GM18517 (cell line): ENCODE data around the gene PRKCQ.
A peak's percentile ranks its signal among the peaks of the same experiment; 100 is the strongest.
"Not testable (repeated sequence)": the region's sequence is repeated elsewhere in the genome, so short reads cannot be mapped to it uniquely, and the experiment has no call there.

ENCODE experiments used
- ATAC-seq: cut with Tn5 transposase; IDR thresholded peaks from one replicate; pipeline ENCODE4 v1.9.1; 2021; ENCODE audit warnings: mild to moderate bottlenecking, moderate library complexity; ENCODE audit not compliant: unreplicated experiment

PRKCQ gene

DNA sequence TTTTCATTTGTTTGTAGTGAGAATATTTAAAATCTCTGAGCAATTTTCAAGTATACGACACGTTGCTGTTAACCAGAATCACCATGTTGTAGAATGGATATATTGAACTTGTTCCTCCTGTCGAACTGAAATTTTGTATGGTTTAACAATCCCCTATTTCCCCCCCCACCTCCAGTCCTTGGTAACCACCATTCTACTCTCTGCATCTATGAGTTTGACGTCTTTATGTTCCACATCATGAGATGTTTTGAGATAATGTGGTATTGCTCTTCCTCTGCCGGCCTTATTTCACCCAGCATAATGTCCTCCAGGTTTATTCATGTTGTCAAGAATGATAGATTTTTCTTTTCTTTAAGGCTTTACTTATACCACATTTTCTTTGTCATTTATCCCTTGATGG is 17.4 kb upstream of the PRKCQ start:
- no peak for ATAC-seq

DNA sequence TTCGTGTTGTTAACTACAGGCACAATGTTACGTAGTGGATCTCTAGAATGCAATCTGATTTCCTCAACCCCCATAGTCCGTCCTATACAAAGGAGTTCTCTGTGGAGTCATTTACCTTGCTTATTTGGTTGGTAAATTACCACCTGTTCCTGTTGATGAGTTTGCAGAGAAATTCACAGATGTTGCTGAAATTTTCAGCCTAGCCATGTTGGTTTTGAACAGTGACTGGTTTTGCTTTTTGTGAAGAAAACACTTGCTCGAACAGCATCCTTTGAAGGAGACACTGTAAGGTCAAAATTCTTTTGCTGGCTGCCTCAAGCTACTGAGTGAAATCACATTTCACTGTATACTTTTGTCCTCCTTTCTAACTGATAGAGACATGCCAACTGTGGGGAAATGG is 15.4 kb upstream of the PRKCQ start:
- no peak for ATAC-seq

DNA sequence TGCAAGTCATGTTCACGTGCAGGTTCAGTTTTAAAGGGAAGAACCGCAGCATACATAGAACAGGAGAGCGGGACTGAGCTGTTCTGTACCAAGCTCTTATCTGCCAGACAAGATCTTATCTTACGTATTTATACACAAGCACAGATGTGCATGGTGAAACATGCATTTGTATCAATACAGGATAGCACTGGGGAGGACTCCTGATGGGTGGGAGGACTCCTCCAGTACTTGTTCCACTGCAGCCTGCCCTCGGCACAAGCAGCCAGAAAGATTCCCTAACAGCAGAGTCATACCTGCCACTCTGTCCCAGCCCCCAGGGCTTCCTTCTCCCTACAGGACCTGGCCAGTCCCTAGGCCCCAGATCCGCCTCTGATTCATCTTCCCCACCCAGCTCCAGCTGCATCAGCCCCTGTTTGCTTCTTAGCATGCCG is 13.2 kb upstream of the PRKCQ start:
- ATAC-seq = no peak

DNA sequence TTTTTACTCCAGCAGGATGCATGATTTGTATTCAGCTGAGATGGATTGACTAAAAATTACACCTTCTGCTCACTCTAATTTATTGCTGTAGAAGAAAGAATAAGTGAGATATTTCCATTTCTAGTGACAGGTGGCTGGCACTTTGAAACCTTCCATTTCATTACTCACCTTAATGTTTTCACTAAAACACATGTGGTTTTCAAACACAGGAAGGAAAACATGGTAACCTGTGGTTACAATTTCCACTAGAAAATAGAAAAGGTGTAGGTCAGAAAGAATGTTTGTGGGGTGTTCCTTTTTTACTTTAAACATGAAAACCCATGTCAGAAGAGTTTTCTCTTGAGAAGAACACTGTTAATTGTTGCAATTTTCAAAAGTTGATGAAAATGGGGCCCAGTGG is 12.0 kb upstream of the PRKCQ start:
- ATAC-seq = no peak

DNA sequence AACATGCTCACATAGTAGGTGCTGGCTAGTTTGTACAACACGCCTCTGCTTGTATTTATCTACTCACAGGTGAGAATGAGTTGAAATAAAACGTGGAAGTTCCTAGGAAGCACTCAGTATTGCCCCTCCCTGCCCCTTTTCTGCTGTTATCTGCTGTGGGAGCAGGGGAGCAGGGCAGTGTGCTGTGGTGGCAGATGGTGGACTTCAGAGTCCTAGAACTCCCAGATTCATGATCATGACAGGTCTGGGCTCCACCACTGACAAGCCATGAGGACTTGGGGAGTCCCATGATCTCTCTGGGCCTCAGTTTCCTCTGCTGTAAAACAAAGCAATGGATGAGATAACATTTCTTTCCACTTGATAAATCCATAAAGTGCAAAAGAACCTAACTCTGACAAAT is 11.6 kb upstream of the PRKCQ start:
- no peak for ATAC-seq

DNA sequence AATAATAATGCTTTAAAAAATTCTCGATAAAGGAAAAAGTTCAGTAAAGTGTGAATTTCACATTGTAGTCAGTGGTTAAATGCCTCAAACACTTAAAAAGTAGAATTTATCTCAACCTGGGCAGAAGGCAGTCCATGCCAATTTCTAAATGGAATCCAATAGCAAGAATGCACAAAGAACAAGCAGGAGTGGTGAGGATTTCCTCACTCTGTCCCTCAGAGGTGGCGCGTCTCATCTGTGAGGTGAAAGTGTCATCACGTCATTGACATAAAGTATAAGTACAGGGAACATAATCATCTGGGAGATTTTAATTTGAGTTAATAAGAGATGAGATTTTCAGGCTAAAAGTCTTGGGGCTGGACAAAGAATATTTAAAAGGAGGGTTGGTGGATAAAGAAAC is 10.0 kb upstream of the PRKCQ start:
- ATAC-seq = no peak

DNA sequence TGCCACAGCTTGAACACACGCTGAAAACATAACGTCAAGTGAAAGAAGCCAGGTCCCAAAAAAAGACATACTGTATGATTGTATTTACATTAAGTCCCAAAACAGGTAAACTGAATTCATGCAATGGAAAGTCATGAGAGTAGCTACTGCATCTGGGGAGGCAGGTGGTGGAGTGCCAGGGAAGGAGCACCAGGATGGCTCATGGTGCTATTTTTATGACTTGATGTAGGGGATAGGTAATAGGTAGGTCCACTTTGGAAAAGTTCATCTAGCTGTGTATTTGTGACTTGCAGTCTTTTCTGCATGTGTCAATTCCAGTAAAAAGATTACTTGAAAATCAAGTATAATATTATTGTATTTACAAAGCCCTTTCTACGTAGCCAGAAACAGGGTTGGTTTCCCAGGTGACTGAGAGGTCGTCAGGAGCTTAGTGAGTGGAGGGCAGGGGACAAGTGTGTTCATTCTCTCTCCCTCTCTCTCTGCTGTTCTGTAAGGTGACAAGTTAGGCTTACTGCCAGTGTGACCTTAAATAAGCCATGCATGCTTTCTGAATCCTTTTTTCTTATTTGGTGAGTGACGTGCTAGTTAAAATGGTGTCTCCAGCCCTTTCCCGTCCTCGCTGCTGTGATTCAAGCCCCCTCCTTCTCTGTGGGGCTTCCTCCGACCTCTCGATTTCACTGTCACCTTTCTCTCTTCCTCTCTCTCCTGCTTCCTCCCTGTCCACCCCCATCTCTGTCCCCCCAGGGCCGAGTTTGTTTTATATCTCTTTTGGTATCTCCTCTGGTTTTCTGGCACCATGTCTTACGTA is 9.4 kb upstream of the PRKCQ start:
- no peak for ATAC-seq

DNA sequence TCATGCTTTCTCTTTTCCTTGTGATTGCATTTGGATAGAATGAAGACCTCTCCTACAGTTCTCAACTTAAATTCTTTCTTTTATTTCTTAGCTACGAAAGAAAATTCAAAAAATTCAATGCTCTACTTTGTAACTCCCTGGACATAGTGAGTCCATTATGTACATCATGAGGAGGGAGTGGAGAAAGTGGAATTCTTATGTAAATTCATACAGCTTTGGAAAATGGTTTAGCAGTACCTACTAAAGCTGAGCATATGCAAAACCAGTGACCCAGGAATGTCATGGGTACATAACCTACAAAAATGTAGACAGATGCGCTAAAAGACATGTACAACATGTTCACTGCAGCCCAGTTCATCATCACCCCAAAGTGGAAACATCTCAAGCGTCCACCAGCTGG is 8.8 kb upstream of the PRKCQ start:
- ATAC-seq = no peak

DNA sequence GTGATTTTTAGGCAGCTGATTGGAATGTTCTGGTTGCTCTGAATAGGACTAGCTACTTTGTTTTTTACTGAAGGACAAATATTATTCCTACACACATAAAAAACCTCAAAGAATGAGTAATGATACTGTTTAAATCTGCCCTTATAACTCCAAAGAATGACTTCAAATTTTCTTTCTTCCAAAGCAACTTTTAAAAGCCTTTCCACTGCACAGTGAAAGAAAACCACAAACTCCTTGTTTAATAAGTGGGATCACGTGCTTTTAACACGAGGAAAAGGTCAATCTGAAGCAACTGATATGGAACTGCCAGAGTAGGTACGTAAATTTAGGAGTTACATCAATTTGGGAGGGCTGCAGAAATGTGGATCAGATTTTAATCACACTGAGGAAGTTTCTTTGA is 8.0 kb upstream of the PRKCQ start:
- ATAC-seq = no peak

DNA sequence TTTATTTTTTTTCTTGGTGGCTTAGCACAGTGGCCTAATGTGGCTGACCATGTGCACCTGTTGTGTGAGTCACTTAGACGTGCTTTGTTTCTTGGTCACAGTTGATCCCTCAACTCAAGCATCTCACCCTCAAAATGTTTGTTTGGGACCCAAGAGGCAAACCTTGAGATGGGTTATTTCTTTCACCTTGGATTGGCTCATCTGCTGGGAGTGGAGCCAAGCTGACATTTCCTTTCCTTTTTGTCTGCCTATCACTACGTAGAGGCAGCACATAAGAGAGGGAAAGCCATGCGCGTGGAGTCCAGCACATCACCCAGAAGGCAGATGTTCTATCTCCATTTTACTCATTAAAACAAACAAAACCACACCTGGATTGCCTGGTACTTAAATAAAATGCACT is 6.4 kb upstream of the PRKCQ start:
- no peak for ATAC-seq

DNA sequence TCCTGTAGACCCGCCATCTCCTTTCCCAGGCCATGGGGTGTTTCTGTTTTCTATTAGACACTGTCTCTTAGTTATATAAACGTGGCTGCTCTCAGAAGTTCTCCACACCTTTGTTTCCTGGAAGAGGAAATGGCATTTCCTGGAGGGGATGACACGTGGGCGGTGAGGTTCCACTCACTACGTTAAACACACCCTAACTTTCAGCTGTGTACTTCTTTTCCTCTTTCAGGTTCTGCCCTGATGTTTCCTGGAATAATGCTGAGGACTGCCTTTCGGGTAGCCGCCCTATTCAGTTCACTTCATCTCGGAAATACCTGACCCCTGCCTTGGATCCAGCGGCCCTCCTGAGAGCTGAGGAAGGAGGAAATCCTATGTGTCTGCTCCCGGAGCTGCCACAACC is 3.4 kb upstream of the PRKCQ start:
- no peak for ATAC-seq

DNA sequence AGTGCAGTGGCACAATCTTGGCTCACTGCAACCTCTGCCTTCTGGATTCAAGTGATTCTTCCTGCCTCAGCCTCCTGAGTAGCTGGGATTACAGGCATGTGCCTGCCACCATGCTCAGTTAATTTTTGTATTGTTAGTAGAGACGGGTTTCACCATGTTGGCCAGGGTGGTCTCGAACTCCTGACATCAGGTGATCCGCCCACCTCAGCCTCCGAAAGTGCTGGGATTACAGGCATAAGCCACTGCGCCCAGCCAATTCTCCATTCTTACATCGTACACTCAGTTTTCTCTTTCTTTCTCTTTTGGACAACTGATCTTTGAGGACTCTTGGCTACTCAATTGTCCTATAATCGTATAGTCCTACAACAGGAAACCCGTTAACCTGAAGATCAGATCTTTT is 2.8 kb upstream of the PRKCQ start:
- ATAC-seq = not testable (repeated sequence)

DNA sequence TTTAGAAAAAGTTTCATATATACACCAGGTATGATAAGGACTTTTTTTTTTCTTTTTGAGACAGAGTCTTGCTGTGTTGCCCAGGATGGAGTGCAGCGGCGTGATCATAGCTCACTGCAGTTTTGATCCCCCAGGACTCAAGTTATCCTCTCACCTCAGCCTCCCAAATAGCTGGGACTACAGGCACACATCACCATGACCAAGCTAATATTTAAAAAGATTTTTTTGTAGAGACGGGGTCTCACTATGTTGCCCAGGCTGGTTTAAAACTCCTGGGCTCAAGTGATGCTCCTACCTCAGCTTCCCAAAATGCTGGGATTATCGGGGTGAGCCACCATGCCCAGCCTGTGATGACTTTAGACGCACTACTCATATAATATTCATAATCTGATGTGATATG is 2.2 kb upstream of the PRKCQ start:
- ATAC-seq = no peak

DNA sequence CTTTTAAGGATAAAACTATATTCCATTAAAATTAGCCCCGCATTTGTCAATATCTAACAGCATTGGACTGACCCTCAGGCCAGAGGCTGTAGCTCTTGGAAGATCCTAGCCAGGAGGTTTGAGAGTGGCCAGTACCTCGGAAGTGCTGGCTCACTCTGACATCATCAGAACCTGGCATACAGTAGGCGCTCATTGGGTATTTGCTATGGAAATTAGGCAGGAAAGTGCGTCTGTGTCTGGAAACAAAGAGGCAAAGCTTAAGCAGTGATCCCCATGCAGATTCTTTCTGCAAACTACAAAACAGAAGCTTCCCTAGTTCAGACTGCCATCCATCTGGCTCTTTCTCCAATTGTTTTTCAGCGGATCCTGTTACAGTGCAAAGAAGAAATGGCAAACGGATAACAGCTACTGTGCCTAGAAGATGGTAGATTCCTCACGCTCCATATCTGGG is 1.7 kb upstream of the PRKCQ start:
- ATAC-seq = no peak

DNA sequence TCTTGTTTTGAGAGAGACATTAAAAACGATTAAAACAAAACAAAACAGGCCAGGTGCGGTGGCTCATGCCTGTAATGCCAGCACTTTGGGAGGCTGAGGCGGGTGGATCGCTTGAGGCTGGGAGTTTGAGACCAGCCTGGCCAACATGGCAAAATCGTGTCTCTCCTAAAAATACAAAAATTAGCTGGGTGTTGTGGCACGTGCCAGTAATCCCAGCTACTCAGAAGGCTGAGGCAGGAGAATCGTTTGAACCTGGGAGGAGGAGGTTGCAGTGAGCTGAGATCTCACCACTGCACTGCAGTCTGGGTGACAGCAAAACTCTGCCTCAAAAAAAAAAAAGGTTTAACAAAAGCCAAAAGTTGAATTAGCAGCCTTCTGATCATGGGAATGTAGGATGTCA is 1.1 kb upstream of the PRKCQ start:
- ATAC-seq = not testable (repeated sequence)

DNA sequence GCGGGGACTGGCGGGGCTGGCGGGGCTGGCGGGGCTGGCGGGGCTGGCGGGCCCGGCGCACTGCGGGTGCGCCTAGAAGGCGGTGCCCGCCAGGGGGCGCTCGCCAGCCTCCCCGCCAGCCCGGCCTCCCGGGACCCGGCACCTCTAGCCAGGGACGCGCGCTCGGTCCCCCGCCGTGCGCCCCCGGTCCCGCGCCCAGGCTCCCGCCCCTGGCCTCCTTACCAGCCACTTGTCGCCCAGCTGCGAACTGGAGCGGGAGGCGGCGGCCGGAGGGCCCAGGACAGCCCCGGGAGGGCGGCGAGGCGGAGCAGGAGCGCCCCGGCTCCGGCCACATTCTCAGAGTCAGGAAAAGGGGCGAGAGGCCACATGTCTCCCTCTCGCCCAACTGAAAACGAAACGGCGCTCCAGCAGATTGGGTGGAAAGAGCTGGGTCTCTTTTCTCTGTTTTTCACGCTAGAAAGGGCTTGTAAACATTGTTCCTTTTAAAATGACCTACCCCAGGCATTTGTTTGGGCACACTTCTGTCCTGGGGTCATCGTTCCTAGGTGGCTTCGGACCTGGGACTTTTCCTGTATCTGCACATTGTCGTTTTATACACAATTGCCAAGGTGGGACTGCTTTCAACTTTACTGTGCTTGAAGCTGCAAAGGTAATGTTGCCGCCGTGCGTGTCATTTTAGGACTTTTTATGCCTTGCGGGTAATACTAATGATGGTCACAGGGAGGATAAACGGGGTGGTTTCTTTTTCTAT is 378 bp upstream of the PRKCQ start:
- peak; percentile 79 for ATAC-seq

DNA sequence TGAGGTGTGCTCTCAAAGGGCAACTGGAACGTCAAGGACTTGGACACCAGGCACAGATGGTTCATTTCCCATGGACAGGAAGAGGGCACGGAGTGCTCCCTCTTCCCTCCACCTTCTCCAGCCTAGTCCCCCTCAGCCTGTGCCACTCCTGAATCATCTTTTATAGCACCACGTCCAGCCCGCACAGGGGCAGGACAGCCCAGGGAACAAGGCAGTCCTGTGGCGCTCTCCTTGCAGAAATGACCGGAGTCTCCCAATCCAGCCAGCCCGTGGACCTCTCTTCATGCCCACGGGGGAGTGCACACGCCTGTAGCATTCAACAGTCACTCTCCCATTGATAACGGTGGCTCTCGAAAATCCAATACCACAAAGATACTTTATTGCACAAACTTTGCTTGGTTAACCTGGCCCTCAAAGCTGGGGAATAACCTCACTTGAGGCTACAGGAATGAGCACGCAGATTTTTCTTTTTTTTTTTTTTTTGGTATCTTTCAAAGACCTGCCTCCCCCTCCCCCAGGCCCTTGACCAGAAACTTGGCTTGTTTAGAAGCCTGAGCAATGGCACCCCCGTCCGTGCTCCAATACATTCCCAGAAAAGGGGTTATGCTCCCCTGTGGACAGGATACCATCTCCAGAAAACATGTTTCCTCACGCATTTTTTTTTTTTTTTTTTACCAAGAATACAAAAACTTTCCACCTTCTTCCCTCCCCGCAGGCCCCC is 733 bp downstream of the PRKCQ start:
- ATAC-seq = no peak

DNA sequence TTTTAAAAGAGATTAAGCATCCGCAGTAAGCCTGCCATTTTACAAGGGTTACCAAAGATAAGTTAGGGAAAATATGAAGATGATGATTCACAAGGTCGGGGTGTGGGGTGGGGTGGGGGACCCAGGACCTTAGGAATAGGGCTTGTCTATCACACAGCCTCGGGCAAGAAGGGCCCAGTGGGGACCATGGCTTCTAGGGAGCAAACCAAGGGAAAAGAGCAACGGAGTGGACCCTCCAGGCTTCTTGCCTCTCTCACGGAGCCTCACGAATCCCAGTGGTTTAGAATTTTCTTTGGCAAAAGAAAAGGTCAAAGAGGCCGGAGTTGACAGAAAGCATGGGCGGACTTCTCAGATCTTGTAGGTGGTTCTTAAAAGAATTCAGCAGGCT is 1.3 kb downstream of the PRKCQ start:
- ATAC-seq = no peak

DNA sequence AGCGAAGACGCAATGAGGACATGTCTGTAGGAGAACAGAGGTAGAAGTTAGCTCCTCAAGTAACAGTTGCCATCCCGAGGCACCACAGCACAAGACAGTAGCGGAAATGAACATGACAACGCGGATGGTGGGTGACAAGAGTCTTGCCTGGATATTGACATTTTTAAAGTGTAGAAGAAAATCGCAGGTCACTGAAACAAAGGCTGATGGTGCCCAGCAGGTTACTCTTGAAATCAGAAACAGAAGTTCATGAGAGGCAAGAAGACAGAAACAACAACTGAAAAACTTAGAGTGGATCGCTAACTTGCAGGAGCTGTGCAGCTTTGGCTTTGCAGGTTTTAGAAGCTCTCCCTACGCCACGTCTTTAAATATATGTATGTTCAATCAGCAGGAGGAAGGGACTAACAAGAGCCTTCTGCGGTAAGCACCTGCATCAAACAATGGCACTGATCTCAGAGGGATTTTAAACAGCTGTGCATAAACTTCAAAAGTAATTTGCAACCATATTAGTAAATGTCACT is 1.8 kb downstream of the PRKCQ start:
- no peak for ATAC-seq

DNA sequence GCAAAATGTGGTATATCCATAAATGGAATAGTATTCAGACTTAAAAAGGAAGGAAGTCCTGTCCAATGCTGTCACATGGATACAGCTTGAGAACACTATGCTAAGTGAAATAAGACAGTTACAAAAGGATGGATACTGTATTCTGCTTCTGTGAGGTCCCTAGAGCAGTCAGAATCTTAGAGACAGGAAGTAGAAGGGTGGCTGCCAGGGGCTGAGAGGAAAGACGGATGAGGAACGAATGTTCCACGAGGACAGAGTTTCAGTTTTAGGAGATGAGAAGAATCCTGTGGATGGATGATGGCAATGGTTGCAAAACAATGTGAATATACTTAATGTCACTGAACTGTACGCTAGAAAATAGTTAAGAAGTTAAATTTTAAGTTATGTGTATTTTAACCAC is 3.8 kb downstream of the PRKCQ start:
- no peak for ATAC-seq

DNA sequence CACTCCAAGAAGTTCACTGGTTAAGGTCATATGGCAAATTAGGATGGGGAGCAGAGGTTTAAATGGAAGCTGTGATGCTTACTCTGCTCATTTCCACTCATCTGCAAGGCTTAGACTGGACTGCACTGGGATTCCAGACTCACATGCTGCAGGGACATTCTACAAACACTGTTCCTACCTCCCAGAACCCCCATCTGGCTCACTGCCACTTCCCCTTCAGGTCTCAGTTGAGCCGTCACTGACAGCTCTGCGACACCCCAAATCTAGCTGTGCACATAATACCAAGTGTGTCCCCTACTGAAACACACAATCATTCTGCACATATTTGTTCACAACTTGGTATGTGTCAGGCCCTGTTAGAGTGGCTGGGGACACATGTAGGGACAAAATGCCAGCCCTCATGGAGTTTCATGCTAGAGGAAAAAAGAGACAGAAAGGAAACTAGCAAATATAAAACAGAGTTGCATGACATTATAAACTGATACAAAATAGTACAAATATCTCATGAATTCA is 5.4 kb downstream of the PRKCQ start:
- no peak for ATAC-seq
